ENCODE measurements around the gene CD2BP2. TPM values are rescaled to one million over a fixed set of nuclear protein-coding genes. Genes with fewer than 3 reads are reported as not detected.
A peak's percentile ranks its signal among the peaks of the same experiment; 100 is the strongest.

The CD2BP2 gene
- total and polyA plus RNA-seq, 2 of the 13 experiments (the other 11 are each of a cell fraction or from before 2014, with no cell fraction given): 24.9 to 54.6 TPM

DNA sequence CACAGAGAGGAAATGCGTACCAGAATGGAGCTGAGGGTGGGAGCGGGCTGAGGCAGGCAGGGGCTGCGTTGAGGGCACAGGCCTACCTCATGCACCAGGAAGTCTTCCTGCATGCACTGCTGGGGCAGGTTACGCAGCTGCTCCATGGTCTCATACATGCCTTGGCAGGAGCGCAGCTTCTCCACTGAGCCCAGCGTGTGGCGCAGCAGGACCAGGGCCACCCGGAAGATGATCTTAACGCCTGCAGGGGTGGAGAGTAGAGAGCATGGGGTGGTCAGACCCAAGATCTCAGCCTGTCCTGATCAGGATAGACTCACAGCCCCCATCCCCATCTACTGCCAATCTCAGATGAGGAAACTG lies 3.4 kb upstream of the CD2BP2 start:
- H3K27ac ChIP-seq (ENCODE audit: extremely low read length, insufficient read depth, low read length): no peak overlapping the region
- BruUV-seq (replicated peaks): no TSS peak
- ATAC-seq (no peak), FAIRE-seq (no peak), DNase-seq (ENCODE audit: low spot score) (no peak)
- H2AFZ ChIP-seq (ENCODE audit: low read length): no peak overlapping the region
- CTCF ChIA-PET (ENCODE audit: low intra/inter-chr PET ratio, low total read pairs): no interaction called here
- H3K4me1 ChIP-seq (ENCODE audit: insufficient read depth, low read length): peaks cover 37% of the 10 kb centered on the region
- POLR2A ChIA-PET: interaction anchor here (1.7 to 6.7 kb wide), 2 partner anchors 11 to 51 kb away, joined by 4 to 94 read pairs; partner anchors contain the start of gene TBC1D10B
- peaks cover 13 to 44% of the 10 kb centered on the region in 2 experiments; a peak in 4 of 5 replicates for H3K36me3 ChIP-seq (replicated peaks in 1 of 2; ENCODE audit: control insufficient read depth in 1 of 2, insufficient read depth in 2 of 2, low read length in 2 of 2)
- H3K79me2 ChIP-seq (ENCODE audit: insufficient read depth, low read length): peaks cover 29% of the 10 kb centered on the region
- intact Hi-C loops (cut with micrococcal nuclease; ENCODE audit: unreplicated experiment): no loop called here
- TF ChIP-seq CBX5 (CRISPR knock-in tag; IDR thresholded peaks at IDR 0.05; ENCODE audit: borderline replicate concordance): no peak
- peak; percentile 33 for TF ChIP-seq STAG1 (CRISPR knock-in tag; IDR thresholded peaks at IDR 0.05)
- TF ChIP-seq, protein P1, sequence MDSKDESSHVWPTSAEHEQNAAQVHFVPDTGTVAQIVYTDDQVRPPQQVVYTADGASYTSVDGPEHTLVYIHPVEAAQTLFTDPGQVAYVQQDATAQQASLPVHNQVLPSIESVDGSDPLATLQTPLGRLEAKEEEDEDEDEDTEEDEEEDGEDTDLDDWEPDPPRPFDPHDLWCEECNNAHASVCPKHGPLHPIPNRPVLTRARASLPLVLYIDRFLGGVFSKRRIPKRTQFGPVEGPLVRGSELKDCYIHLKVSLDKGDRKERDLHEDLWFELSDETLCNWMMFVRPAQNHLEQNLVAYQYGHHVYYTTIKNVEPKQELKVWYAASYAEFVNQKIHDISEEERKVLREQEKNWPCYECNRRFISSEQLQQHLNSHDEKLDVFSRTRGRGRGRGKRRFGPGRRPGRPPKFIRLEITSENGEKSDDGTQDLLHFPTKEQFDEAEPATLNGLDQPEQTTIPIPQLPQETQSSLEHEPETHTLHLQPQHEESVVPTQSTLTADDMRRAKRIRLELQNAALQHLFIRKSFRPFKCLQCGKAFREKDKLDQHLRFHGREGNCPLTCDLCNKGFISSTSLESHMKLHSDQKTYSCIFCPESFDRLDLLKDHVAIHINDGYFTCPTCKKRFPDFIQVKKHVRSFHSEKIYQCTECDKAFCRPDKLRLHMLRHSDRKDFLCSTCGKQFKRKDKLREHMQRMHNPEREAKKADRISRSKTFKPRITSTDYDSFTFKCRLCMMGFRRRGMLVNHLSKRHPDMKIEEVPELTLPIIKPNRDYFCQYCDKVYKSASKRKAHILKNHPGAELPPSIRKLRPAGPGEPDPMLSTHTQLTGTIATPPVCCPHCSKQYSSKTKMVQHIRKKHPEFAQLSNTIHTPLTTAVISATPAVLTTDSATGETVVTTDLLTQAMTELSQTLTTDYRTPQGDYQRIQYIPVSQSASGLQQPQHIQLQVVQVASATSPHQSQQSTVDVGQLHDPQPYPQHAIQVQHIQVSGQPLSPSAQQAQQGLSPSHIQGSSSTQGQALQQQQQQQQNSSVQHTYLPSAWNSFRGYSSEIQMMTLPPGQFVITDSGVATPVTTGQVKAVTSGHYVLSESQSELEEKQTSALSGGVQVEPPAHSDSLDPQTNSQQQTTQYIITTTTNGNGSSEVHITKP (CRISPR knock-in tag; IDR thresholded peaks at IDR 0.05; ENCODE audit: low read depth): no peak
- TF ChIP-seq RBAK (CRISPR knock-in tag; IDR thresholded peaks at IDR 0.05): no peak
- peak; percentile 89 for TF ChIP-seq ZSCAN25 (CRISPR knock-in tag; IDR thresholded peaks at IDR 0.05)
- TF ChIP-seq ZNF776 (CRISPR knock-in tag; IDR thresholded peaks at IDR 0.05): 0 out of 2 replicates have a peak, but pooled peaks have one; percentile 10
- no peaks in the 10 kb centered on the region; a peak in 1 of 5 replicates for H3K27me3 ChIP-seq (ENCODE audit: control insufficient read depth in 1 of 2, insufficient read depth in 2 of 2, low read length in 2 of 2)
- in situ Hi-C loops (cut with HindIII; ENCODE audit: extremely low pct_ligation_motif_present, low pct_unique_long_range_greater_than_20kb): loop anchor here (10.0 kb wide), 1 partner anchor 256 kb away; the partner anchor contains the start of gene ZNF689
- no peaks in the 10 kb centered on the region for H3K9me3 ChIP-seq (ENCODE audit: low read length)
- WGBS (ENCODE audit: low lambda C conversion rate): 93% methylated on average over 9 of the region's 9 CpGs
- H3K4me3 ChIP-seq (replicated peaks in 1 of 3; ENCODE audit: insufficient read depth in 1 of 3, low read depth in 2 of 3, low read length in 3 of 3): no peak overlapping the region
- no peak overlapping the region for H3K9ac ChIP-seq (ENCODE audit: insufficient read depth, low read depth, low read length)
- no peaks in the 10 kb centered on the region for H4K20me1 ChIP-seq (ENCODE audit: insufficient read depth, low read length)
- no peak overlapping the region for H3K4me2 ChIP-seq (ENCODE audit: low read depth, low read length)
